Kidney (tissue), 14 donors: Measurements from ENCODE around the gene POLR3H. TPM values are rescaled to one million over a fixed set of nuclear protein-coding genes. Genes with fewer than 3 reads are reported as not detected.
A peak's percentile ranks its signal among the peaks of the same experiment; 100 is the strongest.

ENCODE experiments used
- DNase-seq, 5 donors: peaks; one replicate each; pipeline ENCODE4 v3.0.0-alpha.2; 2013 to 2020
- FAIRE-seq: peaks from 2 replicates; lab custom pipeline; 2012; peaks lifted over from hg19 to GRCh38; lab: Jason Lieb, UNC
- H3K27ac ChIP-seq, 2 donors: one replicate each; pipeline ENCODE4 v1.7.0; 2013; ENCODE audit warnings: low read depth in 2 of 2, low read length in 2 of 2, inconsistent platforms in 1 of 2
- H3K27me3 ChIP-seq: one replicate; pipeline ENCODE4 v1.7.1; 2013; ENCODE audit warnings: low read length, inconsistent platforms; ENCODE audit not compliant: control insufficient read depth, insufficient read depth
- H3K36me3 ChIP-seq, 3 donors: one replicate each; pipeline versions ENCODE4 v1.7.0 to v1.7.1; 2013; ENCODE audit warnings: low read length in 3 of 3, control low read depth in 1 of 3, inconsistent platforms in 1 of 3; ENCODE audit not compliant: insufficient read depth in 3 of 3, control insufficient read depth in 2 of 3
- H3K4me1 ChIP-seq, 3 donors: one replicate each; pipeline versions ENCODE4 v1.7.0 to v1.7.1; 2013; ENCODE audit warnings: low read length in 3 of 3, inconsistent platforms in 1 of 3, low read depth in 1 of 3; ENCODE audit not compliant: control insufficient read depth in 2 of 3, insufficient read depth in 2 of 3
- H3K4me3 ChIP-seq, 3 donors: one replicate each; pipeline versions ENCODE4 v1.7.0 to v1.8.1; 2013; ENCODE audit warnings: low read length in 3 of 3, control low read depth in 1 of 3, inconsistent platforms in 1 of 3
- H3K9ac ChIP-seq, 3 donors: one replicate each; pipeline versions ENCODE4 v1.7.0 to v1.7.1; 2013; ENCODE audit warnings: low read length in 3 of 3, control low read depth in 1 of 3, inconsistent platforms in 1 of 3
- H3K9me3 ChIP-seq, 3 donors: one replicate each; pipeline versions ENCODE4 v1.7.0 to v1.7.1; 2013; ENCODE audit warnings: low read length in 3 of 3, control low read depth in 1 of 3, inconsistent platforms in 1 of 3; ENCODE audit not compliant: control insufficient read depth in 2 of 3, insufficient read depth in 1 of 3
- CTCF ChIP-seq: IDR thresholded peaks from 3 replicates; pipeline ENCODE4 v1.5.1; 2012; ENCODE audit warnings: mild to moderate bottlenecking, moderate library complexity, borderline replicate concordance; ENCODE audit not compliant: insufficient read depth; ENCODE audit errors: extremely low read depth
- intact Hi-C: fragments of 100-400 bp; cut with DNase I; formaldehyde crosslinking; loops from one replicate; pipeline ENCODE4 v1.11.1; 2022
- polyA plus RNA-seq: library from polyadenylated mRNA; stranded (reverse); fragments of 350-450 nt; fragmentation: Illumina TruSeq; extraction: RNeasy Lipid Tissue Mini Kit (QIAGEN cat#74804); gene quantifications from one replicate; pipeline ENCODE4 v1.2.3, GENCODE V29; 2014; ENCODE audit warnings: low read depth, low replicate concordance; ENCODE audit not compliant: insufficient read depth
- total RNA-seq: library from RNA; stranded (reverse); fragmentation: NEBNext Ultra II Directional; extraction: Animal tissue kit (Norgen Biotek cat#: 25700); gene quantifications from one replicate; pipeline ENCODE4 v1.2.1, GENCODE V29; 2021
- donor health status: control.
- donor health status: control.
- donor health status: control.
- donor health status: control.
- donor health status: control.
- donor health status: DM: yes; HTN: yes; CAD: no.
- donor health status: Normal renal cell carcinoma (clear cell type).

Gene POLR3H
- total and polyA plus RNA-seq, 2 donors from 2014 or later = 37.4 to 39.4 TPM

- Histone ChIP-seq H3K27me3 (no peaks in the 10 kb centered on the region), H3K4me1 (peaks cover 0 to 5% (median 3%) of the 10 kb centered on the region in 3 donors), H3K4me3 (no peak overlapping the region), H3K36me3 (no peaks in the 10 kb centered on the region), H3K9ac (no peak overlapping the region), H3K9me3 (no peaks in the 10 kb centered on the region), H3K27ac (no peak overlapping the region)
- FAIRE-seq (no peak), DNase-seq (no peak)
- intact Hi-C loops = no loop called here
- TF ChIP-seq CTCF = no peak
Observed at GRCh38 chr22:41551877-41552582, 7.8 kb upstream of the POLR3H start.

- TF ChIP-seq CTCF = no peak
- Histone ChIP-seq H3K27ac (no peak overlapping the region), H3K36me3 (no peaks in the 10 kb centered on the region), H3K9ac (no peak overlapping the region), H3K9me3 (no peaks in the 10 kb centered on the region), H3K27me3 (no peaks in the 10 kb centered on the region), H3K4me3 (no peak overlapping the region), H3K4me1 (peaks cover 0 to 3% (median 3%) of the 10 kb centered on the region in 3 donors)
- FAIRE-seq = no peak
- intact Hi-C loops = no loop called here
- peak in 1 of 5 donors; percentile 66 for DNase-seq
Observed at GRCh38 chr22:41550952-41551491, 6.8 kb upstream of the POLR3H start.

GRCh38 chr22:41548830-41549211, 4.6 kb upstream of the POLR3H start:
- H3K9me3 ChIP-seq = no peaks in the 10 kb centered on the region
- no peak for FAIRE-seq
- peaks cover 0 to 6% (median 6%) of the 10 kb centered on the region in 3 donors for H3K4me1 ChIP-seq
- no peak overlapping the region for H3K4me3 ChIP-seq
- intact Hi-C loops = no loop called here
- TF ChIP-seq CTCF = no peak
- no peaks in the 10 kb centered on the region for H3K27me3 ChIP-seq
- no peak for DNase-seq
- H3K36me3 ChIP-seq = no peaks in the 10 kb centered on the region
- H3K27ac ChIP-seq = peak overlapping the region in 1 of 2 donors; percentile 22
- H3K9ac ChIP-seq = no peak overlapping the region
